ENCODE measurements around the gene GOLGA5.
"Not testable (repeated sequence)": the region's sequence is repeated elsewhere in the genome, so short reads cannot be mapped to it uniquely, and the experiment has no call there.

The GOLGA5 gene

DNA sequence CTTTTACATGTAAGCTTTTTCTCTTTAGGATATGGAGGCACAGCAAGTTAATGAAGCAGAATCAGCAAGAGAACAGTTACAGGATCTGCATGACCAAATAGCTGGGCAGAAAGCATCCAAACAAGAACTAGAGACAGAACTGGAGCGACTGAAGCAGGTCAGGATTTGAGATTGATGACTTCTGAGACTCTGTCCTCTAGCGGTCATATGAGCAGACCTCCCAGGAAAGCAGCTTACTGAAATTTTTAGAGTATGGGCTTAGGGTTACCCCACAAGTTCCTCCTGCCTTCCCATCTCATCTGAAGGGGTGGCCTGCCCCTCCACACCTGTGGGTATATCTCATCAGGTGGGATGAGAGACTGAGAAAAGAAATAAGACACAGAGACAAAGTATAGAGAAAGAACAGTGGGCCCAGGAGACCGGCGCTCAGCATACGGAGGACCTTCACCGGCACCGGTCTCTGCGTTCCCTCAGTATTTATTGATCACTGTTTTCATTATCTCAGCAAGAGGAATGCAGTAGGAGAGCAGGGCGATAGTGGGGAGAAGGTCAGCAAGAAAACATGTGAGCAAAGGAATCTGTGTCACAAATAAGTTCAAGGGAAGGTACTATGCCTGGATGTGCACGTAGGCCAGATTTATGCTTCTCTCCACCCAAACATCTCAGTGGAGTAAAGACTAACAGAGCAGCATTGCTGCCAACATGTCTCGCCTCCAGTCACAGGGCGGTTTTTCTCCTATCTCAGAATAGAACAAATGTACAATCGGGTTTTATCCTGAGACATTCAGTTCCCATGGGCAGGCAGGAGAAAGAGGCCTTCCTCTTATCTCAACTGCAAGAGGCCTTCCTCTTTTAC is 25.8 kb downstream of the GOLGA5 start:
- in situ Hi-C loops (cut with HindIII; ENCODE audit: low sequenced_read_pairs): not testable (repeated sequence)

DNA sequence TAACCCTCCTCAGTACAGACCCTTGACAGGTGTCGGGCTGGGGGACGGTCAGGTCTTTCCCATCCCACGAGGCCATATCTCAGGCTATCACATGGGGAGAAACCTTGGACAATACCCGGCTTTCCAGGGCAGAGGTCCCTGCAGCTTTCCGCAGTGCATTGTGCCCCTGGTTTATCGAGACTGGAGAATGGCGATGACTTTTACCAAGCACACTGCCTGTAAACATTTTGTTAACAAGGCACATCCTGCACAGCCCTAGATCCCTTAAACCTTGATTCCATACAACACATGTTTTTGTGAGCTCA is 26.4 kb downstream of the GOLGA5 start:
- in situ Hi-C loops (cut with HindIII; ENCODE audit: low sequenced_read_pairs): not testable (repeated sequence)

DNA sequence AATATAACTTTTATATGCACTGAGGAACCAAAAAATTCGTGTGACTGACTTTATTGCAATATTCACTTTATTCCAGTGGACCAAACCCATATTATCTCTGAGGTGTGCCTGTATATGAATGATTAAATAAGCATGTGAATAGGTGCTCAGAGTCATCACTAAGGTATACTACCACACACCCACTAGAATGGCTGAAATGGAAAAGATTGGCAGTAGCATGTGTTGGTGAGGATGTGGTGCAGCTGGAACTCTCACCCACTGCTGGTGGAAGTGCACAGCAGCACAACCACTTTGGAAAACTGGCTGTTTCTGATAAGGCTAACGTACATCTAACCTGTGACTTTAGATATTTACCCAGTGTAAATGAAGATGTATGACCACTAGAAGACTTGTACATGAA is 36.8 kb downstream of the GOLGA5 start:
- in situ Hi-C loops (cut with HindIII; ENCODE audit: low sequenced_read_pairs): loop anchor here (25.0 kb wide), 1 partner anchor 306 kb away; no protein-coding TSS in a partner anchor

DNA sequence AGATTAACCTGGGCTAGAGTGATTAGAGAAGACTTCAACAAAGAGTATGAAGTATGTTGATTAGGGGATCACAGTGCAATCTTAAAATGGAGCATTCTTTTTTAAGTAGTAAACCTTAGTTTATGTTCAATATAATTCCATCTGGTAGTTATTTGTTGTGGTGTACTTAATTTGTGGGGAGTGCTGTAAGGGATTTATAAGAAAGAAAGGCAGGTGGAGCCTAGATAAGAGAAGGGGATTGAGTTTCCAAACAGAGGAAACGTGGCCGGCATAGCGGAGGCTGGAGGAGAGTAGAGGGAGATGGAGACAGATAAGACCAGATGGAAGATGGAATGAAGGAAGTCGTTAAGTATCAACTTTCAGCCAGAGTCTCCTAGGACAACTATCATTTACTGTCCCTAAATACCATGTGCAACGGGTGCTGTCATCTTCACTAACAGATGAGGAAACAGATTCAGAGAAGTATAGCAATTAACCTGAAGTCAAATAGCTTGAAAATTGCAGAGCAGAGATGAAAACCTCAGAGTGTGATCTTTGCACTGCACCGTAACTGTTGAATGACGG is 38.1 kb downstream of the GOLGA5 start:
- in situ Hi-C loops (cut with HindIII; ENCODE audit: low sequenced_read_pairs): loop anchor here (25.0 kb wide), 1 partner anchor 305 kb away; no protein-coding TSS in a partner anchor

DNA sequence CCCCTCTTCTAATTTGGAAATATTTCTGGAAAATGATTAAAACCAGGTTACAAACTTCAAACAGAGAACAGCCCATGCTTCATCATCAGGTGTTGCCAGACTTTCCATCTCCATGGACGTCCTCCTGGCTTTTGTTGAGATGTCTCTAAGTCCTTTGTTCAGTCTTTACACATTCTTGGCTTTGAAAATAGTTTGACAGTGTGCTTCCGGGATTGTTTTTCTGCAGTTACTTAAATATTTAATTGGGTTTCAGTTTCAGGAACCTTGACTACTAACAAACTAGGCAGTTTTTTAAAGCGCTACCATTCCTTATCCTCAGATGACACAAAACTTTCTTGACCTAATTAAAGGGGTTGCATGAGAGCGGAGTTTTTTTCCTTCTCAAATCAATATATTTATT is 47.8 kb downstream of the GOLGA5 start:
- in situ Hi-C loops (cut with HindIII; ENCODE audit: low sequenced_read_pairs): loop anchor here (25.0 kb wide), 1 partner anchor 295 kb away; no protein-coding TSS in a partner anchor

DNA sequence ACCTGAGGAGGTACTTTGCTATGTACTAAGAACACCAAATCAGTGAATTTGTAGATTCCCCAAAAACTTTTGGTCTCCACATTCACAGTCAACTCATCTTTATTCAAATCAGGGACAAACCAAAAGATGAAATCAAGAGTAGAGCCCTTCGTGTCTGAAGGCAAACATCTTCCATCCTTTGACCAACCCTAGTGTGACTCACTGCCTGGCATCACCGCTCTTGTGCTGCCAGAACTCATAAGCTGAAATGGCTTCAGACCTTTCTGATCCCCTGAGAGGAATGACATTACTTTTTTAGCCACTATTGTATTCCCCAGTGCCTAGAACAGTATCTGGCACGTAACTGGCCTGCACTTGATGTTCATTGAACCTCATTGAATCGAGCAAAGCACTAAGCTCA is 50.1 kb downstream of the GOLGA5 start:
- in situ Hi-C loops (cut with HindIII; ENCODE audit: low sequenced_read_pairs): loop anchor here (25.0 kb wide), 1 partner anchor 293 kb away; no protein-coding TSS in a partner anchor

DNA sequence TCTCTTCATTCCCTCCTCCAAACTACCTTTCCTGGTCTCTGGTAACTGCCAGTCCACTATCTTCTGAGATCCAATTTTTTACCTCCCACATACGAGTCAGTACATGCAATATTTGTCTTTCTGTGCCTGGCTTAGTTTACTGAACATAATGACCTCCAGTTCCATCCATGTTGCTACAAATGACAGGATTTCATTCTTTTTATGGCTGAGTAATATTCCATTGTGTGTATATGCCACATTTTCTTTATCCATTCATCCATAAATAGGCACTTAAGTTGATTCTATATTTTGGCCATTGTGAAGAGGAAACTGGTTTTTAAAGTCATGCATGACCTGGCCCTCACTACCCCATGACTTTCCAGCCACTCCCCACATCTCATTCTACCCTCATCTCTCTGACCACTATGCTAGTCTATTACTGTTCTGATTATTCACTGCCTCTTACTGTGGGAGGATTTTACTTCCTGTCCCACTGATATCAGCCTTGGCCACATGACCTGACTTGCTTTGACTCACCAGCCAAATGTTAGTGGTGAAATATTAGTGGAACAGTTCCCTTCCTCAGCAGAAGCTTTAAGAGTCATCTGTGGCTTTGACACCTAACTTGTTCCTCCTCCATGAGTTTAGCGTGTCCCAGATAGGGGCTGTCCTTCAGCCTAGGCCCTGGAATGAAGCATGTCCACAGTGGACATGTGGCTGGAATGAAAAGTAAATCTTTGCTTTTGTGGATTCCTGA is 52.2 kb downstream of the GOLGA5 start:
- in situ Hi-C loops (cut with HindIII; ENCODE audit: low sequenced_read_pairs): loop anchor here (25.0 kb wide), 1 partner anchor 291 kb away; no protein-coding TSS in a partner anchor

DNA sequence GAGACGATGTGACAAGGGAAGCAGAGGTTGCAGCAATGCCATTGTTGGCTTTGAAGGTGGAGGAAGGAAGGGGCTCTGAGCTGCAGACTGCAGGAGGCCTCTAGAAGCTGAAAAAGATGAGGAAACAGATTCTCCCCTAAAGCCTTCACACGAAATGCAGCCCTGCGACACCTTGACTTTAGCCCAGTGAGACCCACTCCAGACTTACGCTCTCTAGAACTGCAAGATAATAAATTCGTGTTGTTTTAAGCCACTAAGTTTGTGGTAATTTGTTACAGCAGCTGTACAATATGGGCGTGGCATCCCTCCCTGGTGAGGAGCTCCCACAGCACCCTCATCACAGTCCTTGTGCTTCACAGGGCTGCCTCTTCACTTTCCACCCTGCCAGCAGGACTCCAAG is 53.2 kb downstream of the GOLGA5 start:
- in situ Hi-C loops (cut with HindIII; ENCODE audit: low sequenced_read_pairs): loop anchor here (25.0 kb wide), 1 partner anchor 290 kb away; no protein-coding TSS in a partner anchor

DNA sequence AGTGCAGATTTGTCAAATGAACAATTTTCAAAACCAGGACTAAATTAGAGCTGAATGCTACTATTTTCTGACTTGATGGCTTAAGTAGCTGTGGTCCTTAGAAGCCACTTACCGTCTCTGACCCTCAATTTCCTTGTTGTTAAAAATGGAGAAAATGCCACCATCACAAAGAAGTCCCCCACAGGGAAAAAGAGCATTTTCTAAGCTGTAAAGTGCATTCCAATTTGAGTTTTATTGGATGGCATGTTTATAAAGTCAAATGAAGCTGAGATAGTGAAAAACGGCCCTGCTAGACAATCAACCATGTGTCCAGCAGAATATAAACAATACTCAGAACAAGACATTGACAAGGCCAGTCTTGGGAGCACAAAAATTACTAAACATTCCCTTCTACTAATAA is 53.6 kb downstream of the GOLGA5 start:
- in situ Hi-C loops (cut with HindIII; ENCODE audit: low sequenced_read_pairs): loop anchor here (25.0 kb wide), 1 partner anchor 290 kb away; no protein-coding TSS in a partner anchor

DNA sequence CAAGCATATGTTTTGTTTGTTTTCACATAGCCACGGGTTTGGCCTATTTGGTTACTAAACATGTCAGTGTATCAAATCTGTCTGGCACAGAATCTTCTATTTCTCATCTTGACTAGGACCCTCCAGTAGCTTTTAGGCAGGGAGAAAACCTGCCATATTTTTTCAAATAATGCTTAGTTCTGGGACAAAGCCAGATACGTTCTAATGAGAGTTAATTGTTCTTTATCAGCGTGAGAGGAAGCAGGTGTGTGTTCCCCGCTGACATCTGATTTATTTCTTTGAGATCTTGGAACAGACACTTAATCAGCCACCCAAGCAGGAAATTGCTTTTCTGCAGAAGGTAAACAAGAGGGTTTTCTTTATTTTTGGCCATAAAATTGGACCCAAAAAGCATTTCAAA is 54.8 kb downstream of the GOLGA5 start:
- in situ Hi-C loops (cut with HindIII; ENCODE audit: low sequenced_read_pairs): loop anchor here (25.0 kb wide), 1 partner anchor 288 kb away; no protein-coding TSS in a partner anchor

DNA sequence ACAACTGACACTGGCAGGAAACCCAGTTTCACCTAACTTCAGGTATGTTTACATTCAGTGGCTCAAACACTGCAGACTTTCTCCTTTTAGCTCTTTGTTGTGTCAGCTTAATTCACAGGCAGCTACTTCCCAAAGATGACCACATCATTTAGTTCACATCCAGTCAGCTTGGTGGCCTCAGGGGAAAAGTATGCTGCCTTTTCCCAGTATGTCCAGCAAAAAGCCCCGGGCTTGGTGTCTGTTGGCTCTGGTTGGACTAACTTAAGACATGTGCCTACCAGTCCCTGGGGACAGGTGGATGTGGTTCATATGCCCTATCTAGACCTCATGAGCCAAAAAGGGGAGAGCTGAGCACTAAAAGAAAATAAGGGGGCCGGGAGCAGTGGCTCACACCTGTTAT is 56.4 kb downstream of the GOLGA5 start:
- in situ Hi-C loops (cut with HindIII; ENCODE audit: low sequenced_read_pairs): no loop called here

DNA sequence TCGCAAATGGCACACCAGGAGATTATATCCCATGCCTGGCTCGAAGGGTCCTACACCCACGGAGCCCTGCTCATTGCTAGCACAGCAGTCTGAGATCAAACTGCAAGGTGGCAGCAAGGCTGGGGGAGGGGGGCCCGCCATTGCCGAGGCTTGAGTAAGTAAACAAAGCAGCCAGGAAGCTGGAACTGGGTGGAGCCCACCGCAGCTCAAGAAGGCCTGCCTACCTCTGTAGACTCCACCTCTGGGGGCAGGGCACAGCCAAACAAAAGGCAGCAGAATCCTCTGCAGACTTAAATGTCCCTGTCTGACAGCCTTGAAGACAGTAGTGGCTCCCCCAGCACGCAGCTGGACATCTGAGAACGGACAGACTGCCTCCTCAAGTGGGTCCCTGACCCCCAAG is 59.0 kb downstream of the GOLGA5 start:
- in situ Hi-C loops (cut with HindIII; ENCODE audit: low sequenced_read_pairs): not testable (repeated sequence)

DNA sequence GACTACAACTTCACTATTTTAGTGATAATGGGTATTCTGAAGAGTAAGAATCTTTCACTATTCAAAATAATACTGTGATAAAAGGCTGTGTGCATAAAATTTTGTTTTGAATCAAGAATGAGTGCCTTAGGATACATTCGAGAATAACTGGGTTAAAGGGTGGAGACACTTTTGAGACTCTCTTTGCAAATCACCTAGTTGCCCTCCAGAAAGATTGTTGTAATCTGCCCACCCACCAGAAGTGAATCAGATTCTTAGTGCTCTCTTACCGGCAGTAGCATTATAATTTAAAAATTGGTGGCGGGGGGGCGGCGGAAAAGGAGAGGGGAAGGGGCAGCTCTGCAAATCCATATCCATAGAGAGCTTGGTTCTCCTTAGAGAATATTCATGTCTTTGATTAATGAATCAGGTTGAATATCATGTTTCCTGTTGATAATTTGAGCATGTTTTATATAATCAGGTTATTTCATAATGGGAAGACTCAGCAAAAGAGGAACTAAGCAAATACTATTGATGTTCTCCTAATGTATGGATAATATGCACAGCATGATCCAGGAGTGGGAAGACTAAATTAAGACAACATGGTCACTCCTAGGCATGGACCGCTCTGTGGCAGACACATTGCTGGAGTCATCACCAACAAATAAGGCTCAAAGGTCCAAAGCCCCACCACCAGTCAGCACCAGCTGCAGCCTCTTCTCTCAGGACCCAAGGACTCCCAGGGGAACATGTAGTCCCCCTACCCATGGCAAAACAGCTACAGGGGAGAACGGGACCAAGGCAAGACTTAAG is 66.1 kb downstream of the GOLGA5 start:
- in situ Hi-C loops (cut with HindIII; ENCODE audit: low sequenced_read_pairs): no loop called here

DNA sequence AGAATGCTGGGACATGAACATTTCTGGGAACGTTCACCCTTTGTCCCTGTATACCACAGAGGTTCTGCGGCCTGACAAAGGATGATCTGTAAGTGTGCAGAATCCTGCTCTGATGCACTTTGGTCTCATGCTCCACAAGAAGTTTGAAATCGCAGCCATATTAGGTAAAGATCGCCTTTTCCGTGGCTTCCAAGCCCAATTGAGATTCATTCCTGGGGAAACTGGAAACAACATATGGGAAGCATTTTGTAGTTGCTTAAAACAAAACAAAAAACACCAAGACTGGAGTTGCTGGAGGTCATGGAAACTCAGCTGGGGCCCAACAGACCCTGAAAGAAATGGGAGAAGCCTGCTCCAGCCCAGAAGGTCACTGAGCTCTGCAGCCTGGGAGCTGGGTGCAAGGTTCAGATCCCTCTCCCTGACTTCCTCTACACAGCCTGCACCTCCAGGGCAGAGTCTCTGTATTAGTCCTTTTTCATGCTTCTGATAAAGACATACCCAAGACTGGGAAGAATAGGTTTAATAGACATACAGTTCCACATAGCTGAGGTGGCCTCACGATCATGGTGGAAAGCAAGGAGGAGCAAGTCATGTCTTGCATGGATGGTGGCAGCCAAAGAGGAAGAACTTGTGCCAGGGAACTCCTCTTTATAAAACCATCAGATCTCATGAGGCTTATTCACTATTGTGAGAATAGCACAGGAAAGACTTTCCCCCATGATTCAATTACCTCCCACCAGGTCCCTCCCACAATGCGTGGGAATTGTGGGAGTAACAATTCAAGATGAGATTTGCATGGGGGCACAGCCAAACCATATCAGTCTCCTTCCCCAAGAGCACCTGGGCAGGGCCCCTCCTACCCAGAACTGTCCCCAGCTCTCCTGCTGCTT is 68.0 kb downstream of the GOLGA5 start:
- in situ Hi-C loops (cut with HindIII; ENCODE audit: low sequenced_read_pairs): no loop called here

DNA sequence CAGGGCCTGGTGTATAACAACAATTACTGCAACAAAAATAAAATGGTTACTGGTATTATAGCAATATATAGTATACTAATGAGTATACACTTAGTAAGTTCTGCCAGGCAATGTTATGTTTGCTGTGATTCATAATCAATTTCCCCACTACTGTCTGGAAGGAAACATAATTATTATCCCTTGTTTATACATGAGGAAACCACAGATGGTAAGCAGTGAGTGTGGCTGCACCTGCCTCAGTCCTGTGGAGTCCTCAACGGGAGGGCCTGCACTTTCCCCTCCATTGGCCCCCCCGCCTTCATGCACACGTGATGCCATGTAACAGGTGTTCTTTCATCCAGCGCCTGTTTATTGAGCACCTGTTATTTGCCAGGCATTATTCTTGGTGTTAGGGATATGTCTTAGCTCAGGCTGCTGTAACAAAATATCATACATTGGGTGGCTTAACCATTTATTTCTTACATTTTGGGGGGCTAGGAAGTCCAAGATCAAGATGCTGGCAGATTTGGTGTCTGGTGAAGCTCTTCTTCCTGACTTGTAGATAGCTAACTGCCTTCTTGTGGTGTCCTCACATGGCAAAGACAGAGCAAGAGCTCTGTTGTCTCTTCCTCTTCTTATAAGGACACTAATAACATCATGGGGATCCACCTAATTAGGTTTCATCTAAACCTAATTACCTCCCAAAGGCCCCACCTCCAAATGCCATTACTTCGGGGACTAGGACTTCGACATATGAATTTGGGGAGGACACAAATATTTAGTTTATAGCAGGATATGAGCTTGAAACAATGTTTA is 69.4 kb downstream of the GOLGA5 start:
- in situ Hi-C loops (cut with HindIII; ENCODE audit: low sequenced_read_pairs): no loop called here

DNA sequence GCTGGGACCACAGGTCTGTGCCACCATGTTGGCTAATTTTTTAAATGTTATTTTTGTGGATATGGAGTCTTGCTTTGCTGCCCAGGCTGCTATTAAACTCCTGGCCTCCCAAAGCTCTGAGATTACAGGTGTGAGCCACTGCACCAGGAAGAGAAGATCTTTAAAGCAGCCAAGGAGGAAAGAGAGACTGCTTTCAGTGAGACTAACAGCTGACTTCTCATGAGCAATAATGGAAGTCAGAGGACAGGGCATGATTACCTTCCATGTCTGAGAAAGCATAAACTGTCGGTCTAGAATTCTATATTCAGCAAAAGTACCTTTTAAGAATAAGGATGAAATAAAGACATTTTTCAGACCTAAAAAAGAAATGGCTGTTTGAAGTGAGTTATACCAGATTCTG is 71.6 kb downstream of the GOLGA5 start:
- in situ Hi-C loops (cut with HindIII; ENCODE audit: low sequenced_read_pairs): no loop called here

DNA sequence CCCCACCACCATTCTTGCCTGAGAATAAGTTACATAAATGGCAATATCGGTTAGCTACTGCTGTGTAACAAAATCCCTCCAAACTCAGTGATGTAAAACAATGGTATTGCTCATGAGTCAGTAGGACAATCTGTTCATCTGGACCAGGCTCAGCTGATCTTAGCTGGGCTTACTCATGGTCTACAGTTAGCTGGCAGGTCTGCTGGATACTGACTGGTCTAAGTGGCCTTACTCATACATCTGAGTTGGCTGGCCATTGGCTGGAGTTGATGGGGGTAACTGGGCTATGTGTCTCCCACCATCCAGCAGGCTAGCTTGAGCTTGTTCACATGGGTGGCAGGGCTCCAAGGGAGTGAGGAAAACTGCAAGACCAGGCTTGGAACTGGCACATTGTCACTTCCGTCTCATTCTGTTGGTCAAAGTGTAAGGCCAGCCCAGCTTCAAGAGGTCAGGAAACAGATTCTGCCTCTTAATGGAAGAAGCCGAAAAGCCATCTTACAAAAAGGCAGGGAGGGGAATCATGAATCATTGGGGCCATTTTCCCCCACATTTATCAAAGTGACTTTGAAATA is 72.2 kb downstream of the GOLGA5 start:
- in situ Hi-C loops (cut with HindIII; ENCODE audit: low sequenced_read_pairs): no loop called here

Measured in endothelial cell of hepatic sinusoid (primary cell).